H1 (cell line): ENCODE results near the gene MARCHF3. TPM values are rescaled to one million over a fixed set of nuclear protein-coding genes. Genes with fewer than 3 reads are reported as not detected.

Experiments used
- CTCF ChIA-PET: fragments of 300-600 bp; sonication (Branson Sonifier 250); formaldehyde crosslinking; loops from one replicate; lab custom pipeline; 2021; ENCODE audit not compliant: partially characterized antibody; lab: Charles Lee
- POLR2A ChIA-PET: fragments of 300-600 bp; sonication (Branson Sonifier 250); formaldehyde crosslinking; loops from one replicate; lab custom pipeline; 2021; ENCODE audit warnings: inconsistent platforms; ENCODE audit not compliant: partially characterized antibody; lab: Charles Lee
- DNase-seq, 2 experiments: peaks; one replicate each; pipeline versions ENCODE4 v3.0.0 to v3.0.0-alpha.2; 2010 to 2022; ENCODE audit warnings: low spot score in 2 of 2, low read depth in 1 of 2, mixed read lengths in 1 of 2
- FAIRE-seq: peaks from 2 replicates; lab custom pipeline; 2011; peaks lifted over from hg19 to GRCh38; lab: Jason Lieb, UNC
- H2AFZ ChIP-seq: 2 replicates; pipeline ENCODE4 v1.8.1; 2012; ENCODE audit warnings: low read length, inconsistent platforms
- H2AK5ac ChIP-seq: 2 replicates; pipeline ENCODE4 v1.6.1; 2013; ENCODE audit warnings: low read depth, low read length
- H2BK120ac ChIP-seq: replicated peaks from 2 replicates; pipeline ENCODE3; 2013; ENCODE audit warnings: low read depth, low read length, inconsistent platforms
- H2BK12ac ChIP-seq: 2 replicates; pipeline ENCODE4 v1.6.1; 2013; ENCODE audit warnings: low read depth, low read length
- H2BK15ac ChIP-seq: 2 replicates; pipeline ENCODE4 v1.6.1; 2013; ENCODE audit warnings: low read length
- H2BK20ac ChIP-seq: 2 replicates; pipeline ENCODE4 v1.6.1; 2013; ENCODE audit warnings: low read length
- H2BK5ac ChIP-seq: 2 replicates; pipeline ENCODE4 v1.6.1; 2013; ENCODE audit warnings: low read depth, low read length
- H3K14ac ChIP-seq: 2 replicates; pipeline ENCODE4 v1.6.1; 2013; ENCODE audit warnings: inconsistent platforms; ENCODE audit not compliant: insufficient read length
- H3K18ac ChIP-seq: 2 replicates; pipeline ENCODE4 v1.6.1; 2013; ENCODE audit warnings: low read length; ENCODE audit errors: extremely low read depth
- H3K23ac ChIP-seq: 2 replicates; pipeline ENCODE4 v1.6.1; 2013; ENCODE audit warnings: inconsistent platforms; ENCODE audit not compliant: insufficient read length
- H3K23me2 ChIP-seq: 2 replicates; pipeline ENCODE4 v1.6.1; 2013; ENCODE audit warnings: low read depth, low read length
- H3K27ac ChIP-seq: 2 replicates; pipeline ENCODE4 v1.6.1; 2011; ENCODE audit warnings: low read depth, low read length, inconsistent platforms
- H3K27me3 ChIP-seq, 4 experiments: replicated peaks in 1 of 4; 1 replicate in 1 of 4; 2 replicates in 3 of 4; pipeline versions ENCODE4 v1.6.1 to v1.8.1; 2011 to 2013; ENCODE audit warnings: low read length in 3 of 4, mild to moderate bottlenecking in 3 of 4, inconsistent platforms in 2 of 4, mixed read lengths in 2 of 4, moderate library complexity in 1 of 4; ENCODE audit not compliant: control insufficient read depth in 3 of 4, insufficient read depth in 3 of 4; ENCODE audit errors: extremely low read depth in 1 of 4
- H3K36me3 ChIP-seq, 4 experiments: 2 replicates each; pipeline versions ENCODE4 v1.6.1 to v1.8.1; 2011 to 2013; ENCODE audit warnings: mild to moderate bottlenecking in 4 of 4, low read length in 3 of 4, moderate library complexity in 2 of 4, control low read depth in 1 of 4, inconsistent platforms in 1 of 4; ENCODE audit not compliant: insufficient read depth in 4 of 4, control insufficient read depth in 2 of 4
- H3K4ac ChIP-seq: replicated peaks from 2 replicates; pipeline ENCODE3; 2013; ENCODE audit warnings: low read length, low read depth, mixed read lengths, inconsistent platforms; ENCODE audit not compliant: insufficient read length
- H3K4me1 ChIP-seq, 4 experiments: replicated peaks in 1 of 4; 1 replicate in 1 of 4; 2 replicates in 3 of 4; pipeline versions ENCODE4 v1.6.1 to v1.8.1; 2011 to 2013; ENCODE audit warnings: low read length in 3 of 4, inconsistent platforms in 2 of 4, mixed read lengths in 1 of 4; ENCODE audit not compliant: insufficient read depth in 4 of 4, control insufficient read depth in 3 of 4
- H3K4me2 ChIP-seq, 2 experiments: 2 replicates each; pipeline versions ENCODE4 v1.6.1 to v1.8.1; 2011 to 2013; ENCODE audit warnings: low read depth in 2 of 2, low read length in 2 of 2, control low read depth in 1 of 2, inconsistent platforms in 1 of 2, mild to moderate bottlenecking in 1 of 2; ENCODE audit not compliant: insufficient read depth in 1 of 2
- H3K4me3 ChIP-seq, 4 experiments: fragments of 200-600, 300-600 bp in 1 of 4; sonication (generic), shearing (Covaris generic), sonication (Bioruptor Twin) in 1 of 4; 2 replicates each; pipeline versions ENCODE4 v1.5.1 to v1.8.1; 2011 to 2016; ENCODE audit warnings: low read length in 4 of 4, low read depth in 3 of 4, control low read depth in 2 of 4, inconsistent platforms in 2 of 4, mild to moderate bottlenecking in 2 of 4, mixed read lengths in 1 of 4, moderate library complexity in 1 of 4; ENCODE audit not compliant: insufficient read depth in 2 of 4; ENCODE audit errors: extremely low read depth in 1 of 4
- H3K56ac ChIP-seq: replicated peaks from 2 replicates; pipeline ENCODE3; 2013; ENCODE audit warnings: low read depth, mild to moderate bottlenecking, mixed read lengths, low read length, inconsistent platforms; ENCODE audit not compliant: insufficient read length
- H3K79me1 ChIP-seq: 2 replicates; pipeline ENCODE4 v1.6.1; 2013; ENCODE audit warnings: low read depth, low read length, control low read depth
- H3K79me2 ChIP-seq, 2 experiments: 2 replicates each; pipeline versions ENCODE4 v1.6.1 to v1.8.1; 2012 to 2013; ENCODE audit warnings: low read length in 2 of 2, mild to moderate bottlenecking in 2 of 2, inconsistent platforms in 1 of 2; ENCODE audit not compliant: insufficient read depth in 2 of 2, control insufficient read depth in 1 of 2
- H3K9ac ChIP-seq, 4 experiments: replicated peaks in 1 of 4; 1 replicate in 1 of 4; 2 replicates in 3 of 4; pipeline versions ENCODE4 v1.6.1 to v1.8.1; 2011 to 2013; ENCODE audit warnings: low read depth in 3 of 4, low read length in 3 of 4, control low read depth in 2 of 4, mild to moderate bottlenecking in 2 of 4, moderate library complexity in 2 of 4, inconsistent platforms in 1 of 4; ENCODE audit errors: extremely low read depth in 1 of 4
- H3K9me3 ChIP-seq, 2 experiments: 2 replicates each; pipeline versions ENCODE4 v1.6.1 to v1.8.1; 2012 to 2013; ENCODE audit warnings: mild to moderate bottlenecking in 2 of 2, moderate library complexity in 2 of 2, control low read depth in 1 of 2, inconsistent platforms in 1 of 2, low read depth in 1 of 2, low read length in 1 of 2, mixed read lengths in 1 of 2; ENCODE audit not compliant: insufficient read depth in 2 of 2
- H4K20me1 ChIP-seq, 2 experiments: replicated peaks in 1 of 2; 2 replicates each; pipeline versions ENCODE3 to v1.8.1; 2011 to 2013; ENCODE audit warnings: inconsistent platforms in 2 of 2, low read length in 2 of 2, mild to moderate bottlenecking in 1 of 2; ENCODE audit not compliant: insufficient read depth in 2 of 2, control insufficient read depth in 1 of 2
- H4K5ac ChIP-seq: 2 replicates; pipeline ENCODE4 v1.6.1; 2013; ENCODE audit warnings: low read length, low read depth, mixed read lengths, inconsistent platforms; ENCODE audit not compliant: insufficient read length
- H4K8ac ChIP-seq: 2 replicates; pipeline ENCODE4 v1.8.0; 2013; ENCODE audit warnings: mild to moderate bottlenecking, moderate library complexity, low read length, inconsistent platforms; ENCODE audit not compliant: insufficient read depth; ENCODE audit errors: extremely low read depth
- H4K91ac ChIP-seq: replicated peaks from 2 replicates; pipeline ENCODE3; 2013; ENCODE audit warnings: low read length, mixed read lengths, inconsistent platforms; ENCODE audit not compliant: insufficient read length
- BACH1 ChIP-seq: IDR thresholded peaks from 2 replicates; pipeline ENCODE4 v1.6.1; 2012; ENCODE audit warnings: low read length, improper control_type of control experiment
- NANOG ChIP-seq: IDR thresholded peaks from 2 replicates; pipeline ENCODE4 v1.6.1; 2011; ENCODE audit warnings: low read length, low read depth, mild to moderate bottlenecking, inconsistent platforms; ENCODE audit not compliant: insufficient read depth, poor library complexity, severe bottlenecking
- RFX5 ChIP-seq: IDR thresholded peaks from 2 replicates; pipeline ENCODE4 v1.6.1; 2011; ENCODE audit warnings: low read depth, low read length, improper control_type of control experiment, borderline replicate concordance
- SIX5 ChIP-seq: IDR thresholded peaks from 2 replicates; pipeline ENCODE4 v1.6.1; 2011; ENCODE audit warnings: mild to moderate bottlenecking, low read depth, low read length
- SP4 ChIP-seq: IDR thresholded peaks from 2 replicates; pipeline ENCODE4 v1.6.1; 2012; ENCODE audit warnings: low read length, inconsistent platforms
- TBP ChIP-seq: IDR thresholded peaks from 2 replicates; pipeline ENCODE4 v1.6.1; 2011; ENCODE audit warnings: low read depth, low read length, improper control_type of control experiment
- TEAD4 ChIP-seq: IDR thresholded peaks from 2 replicates; pipeline ENCODE4 v1.6.1; 2012; ENCODE audit warnings: low read depth, low read length, inconsistent platforms, mixed read lengths
- WGBS, 2 experiments: shearing (Covaris generic) in 1 of 2; methylation state at CpG; one replicate each; pipeline versions ENCODE4 v1.1.6 to v1.1.7; 2013 to 2015; ENCODE audit warnings: low lambda C conversion rate in 2 of 2, mixed read lengths in 2 of 2, inconsistent platforms in 1 of 2, low coverage in 1 of 2, missing lambda C conversion rate in 1 of 2; ENCODE audit not compliant: insufficient replicate concordance in 2 of 2, insufficient coverage in 1 of 2, insufficient read length in 1 of 2; ENCODE audit errors: extremely low coverage in 1 of 2, missing lambda C conversion rate in 1 of 2; 5-methylcytosine and 5-hydroxymethylcytosine counted together
- polyA plus RNA-seq, 7 experiments: library from polyadenylated mRNA; depleted of rRNA in 3 of 7; stranded (reverse) in 5 of 7; unstranded in 2 of 7; fragments of >200 nt in 5 of 7; fragments of 200-250 nt in 2 of 7; gene quantifications; 1 replicate in 5 of 7; 2 replicates in 1 of 7; 4 replicates in 1 of 7; pipeline versions ENCODE4 v1.2.1 to v1.2.3, GENCODE V29; 2011 to 2013; ENCODE audit warnings: missing spikeins in 2 of 7, mixed read lengths in 2 of 7
- total RNA-seq: library from RNA; stranded (reverse); fragmentation: NEBNext Ultra II Directional; extraction: Animal tissue kit (Norgen Biotek cat#: 25700); gene quantifications from 2 replicates; pipeline ENCODE4 v1.2.1, GENCODE V29; 2021
- TF ChIP-seq, protein P1 (sequence below), 3 experiments: IDR thresholded peaks; 1 replicate in 2 of 3; 2 replicates in 1 of 3; pipeline versions ENCODE4 v1.5.1 to v1.6.1; 2011; ENCODE audit warnings: low read length in 3 of 3, mild to moderate bottlenecking in 3 of 3, inconsistent platforms in 2 of 3, low read depth in 1 of 3, moderate library complexity in 1 of 3; ENCODE audit not compliant: insufficient read depth in 1 of 3; ENCODE audit errors: control extremely low read depth in 1 of 3

The MARCHF3 gene
- total and polyA plus RNA-seq, 2 of the 8 experiments (the other 6 are each of a cell fraction or from before 2014, with no cell fraction given): 12.0 to 16.9 TPM

DNA sequence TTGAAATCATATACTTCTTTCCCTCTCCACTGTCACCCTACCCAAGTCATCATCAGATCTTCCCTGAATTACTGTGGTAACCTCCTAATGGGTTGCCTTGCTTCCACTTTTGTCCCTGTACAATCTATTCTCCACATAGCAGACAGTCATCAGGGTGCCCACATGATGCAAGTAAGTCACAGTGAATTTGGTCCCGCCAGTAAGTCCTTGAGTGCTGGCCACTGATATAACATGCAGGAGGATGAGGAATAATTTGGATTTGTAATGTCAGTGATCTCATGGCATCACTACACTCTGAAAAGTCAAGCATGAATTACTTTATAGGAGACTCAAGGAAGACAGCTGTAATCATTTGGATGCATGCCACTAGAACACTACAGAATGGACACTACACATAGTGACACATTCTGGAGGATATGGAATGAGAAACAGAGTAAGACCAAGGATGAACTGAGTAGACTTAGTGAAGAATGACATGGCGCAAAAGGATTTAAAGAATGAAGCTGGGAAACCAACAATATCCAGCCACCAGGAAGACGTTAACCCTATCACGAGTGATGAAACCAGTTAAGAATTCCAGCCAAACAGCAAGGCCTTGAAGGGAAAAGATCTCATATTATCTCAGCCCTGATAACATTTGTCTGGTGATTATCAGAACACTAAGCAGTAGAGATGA, 28.6 kb downstream of the MARCHF3 start:
- no peak overlapping the region for H2BK120ac ChIP-seq
- H4K91ac ChIP-seq: no peak overlapping the region
- TF ChIP-seq BACH1: no peak
- TF ChIP-seq, protein P1, sequence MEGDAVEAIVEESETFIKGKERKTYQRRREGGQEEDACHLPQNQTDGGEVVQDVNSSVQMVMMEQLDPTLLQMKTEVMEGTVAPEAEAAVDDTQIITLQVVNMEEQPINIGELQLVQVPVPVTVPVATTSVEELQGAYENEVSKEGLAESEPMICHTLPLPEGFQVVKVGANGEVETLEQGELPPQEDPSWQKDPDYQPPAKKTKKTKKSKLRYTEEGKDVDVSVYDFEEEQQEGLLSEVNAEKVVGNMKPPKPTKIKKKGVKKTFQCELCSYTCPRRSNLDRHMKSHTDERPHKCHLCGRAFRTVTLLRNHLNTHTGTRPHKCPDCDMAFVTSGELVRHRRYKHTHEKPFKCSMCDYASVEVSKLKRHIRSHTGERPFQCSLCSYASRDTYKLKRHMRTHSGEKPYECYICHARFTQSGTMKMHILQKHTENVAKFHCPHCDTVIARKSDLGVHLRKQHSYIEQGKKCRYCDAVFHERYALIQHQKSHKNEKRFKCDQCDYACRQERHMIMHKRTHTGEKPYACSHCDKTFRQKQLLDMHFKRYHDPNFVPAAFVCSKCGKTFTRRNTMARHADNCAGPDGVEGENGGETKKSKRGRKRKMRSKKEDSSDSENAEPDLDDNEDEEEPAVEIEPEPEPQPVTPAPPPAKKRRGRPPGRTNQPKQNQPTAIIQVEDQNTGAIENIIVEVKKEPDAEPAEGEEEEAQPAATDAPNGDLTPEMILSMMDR (IDR thresholded peaks at IDR 0.05; ENCODE audit: control extremely low read depth in 1 of 3, insufficient read depth in 1 of 3, low read depth in 1 of 3, low read length in 3 of 3): no peak
- no peak for TF ChIP-seq SP4
- no peak for TF ChIP-seq SIX5
- no peak for TF ChIP-seq TBP
- no peak for TF ChIP-seq NANOG
- no peak for TF ChIP-seq RFX5
- TF ChIP-seq TEAD4: no peak
- no peak overlapping the region for H4K8ac ChIP-seq
- no peak overlapping the region for H3K14ac ChIP-seq
- no peak overlapping the region for H4K5ac ChIP-seq
- FAIRE-seq (no peak), DNase-seq (no peak)
- no peak overlapping the region for H3K18ac ChIP-seq
- no peaks in the 10 kb centered on the region for H3K79me2 ChIP-seq
- WGBS, 2 experiments: 92% methylated on average over 4 of the region's 4 CpGs; no CpG with 5 or more reads in 1 of the 2 experiments
- no peaks in the 10 kb centered on the region for H3K36me3 ChIP-seq
- H3K79me1 ChIP-seq: no peaks in the 10 kb centered on the region
- H3K4ac ChIP-seq: no peak overlapping the region
- H2BK15ac ChIP-seq: no peak overlapping the region
- no peak overlapping the region for H2AFZ ChIP-seq
- CTCF ChIA-PET: no interaction called here
- H3K23ac ChIP-seq: no peak overlapping the region
- H3K56ac ChIP-seq: no peak overlapping the region
- H3K4me2 ChIP-seq: no peak overlapping the region
- H2AK5ac ChIP-seq: no peak overlapping the region
- no peak overlapping the region for H2BK12ac ChIP-seq
- no peaks in the 10 kb centered on the region for H3K9me3 ChIP-seq
- POLR2A ChIA-PET: interaction anchor here (0.7 kb wide), 1 partner anchor 96 kb away, joined by 3 read pairs; no protein-coding TSS in a partner anchor
- no peak overlapping the region for H2BK20ac ChIP-seq
- no peaks in the 10 kb centered on the region for H3K27me3 ChIP-seq
- H3K23me2 ChIP-seq: no peaks in the 10 kb centered on the region; the same call in 1 of the 2 replicates
- no peak overlapping the region for H3K27ac ChIP-seq
- H3K9ac ChIP-seq: no peak overlapping the region
- H2BK5ac ChIP-seq: no peak overlapping the region
- H3K4me1 ChIP-seq: peaks cover 0 to 4% (median 0%) of the 10 kb centered on the region in 4 experiments; a peak in 2 of 7 replicates
- no peak overlapping the region for H3K4me3 ChIP-seq
- no peaks in the 10 kb centered on the region for H4K20me1 ChIP-seq
